ENCODE results near the gene PTGS2. TPM values are rescaled to one million over a fixed set of nuclear protein-coding genes. Genes with fewer than 3 reads are reported as not detected.

Gene PTGS2
- total RNA-seq, 2 donors from 2014 or later: 0.09 to 0.15 TPM

GRCh38 chr1:186715887-186716809 lies 35.9 kb upstream of the PTGS2 start:
- no peak overlapping the region for H3K4me3 Mint-ChIP-seq
- Histone ChIP-seq H3K9me3 (ENCODE audit: control insufficient read depth, low read length) (no peaks in the 10 kb centered on the region), H3K4me1 (ENCODE audit: control insufficient read depth, insufficient read depth, low read length) (no peaks in the 10 kb centered on the region), H3K27me3 (ENCODE audit: control insufficient read depth, insufficient read depth, low read length, poor library complexity, severe bottlenecking) (no peaks in the 10 kb centered on the region), H3K36me3 (ENCODE audit: control insufficient read depth, insufficient read depth, low read length) (no peaks in the 10 kb centered on the region), H3K9ac (ENCODE audit: extremely low read depth, low read length, poor library complexity, severe bottlenecking) (no peak overlapping the region), H3K4me3 (ENCODE audit: low read length) (no peak overlapping the region), H3K27ac (ENCODE audit: low read depth, low read length) (no peak overlapping the region)
- no peak overlapping the region for H3K27ac Mint-ChIP-seq
- WGBS, 2 experiments (ENCODE audit: insufficient coverage in 1 of 2, insufficient read length in 1 of 2): 86 to 100% methylated on average over 2 to 5 of the region's 5 CpGs
- no peaks in the 10 kb centered on the region for H3K4me1 Mint-ChIP-seq
- no peak for TF ChIP-seq CTCF (conservative IDR thresholded peaks at IDR 0.05)
- no peak for DNase-seq
- H3K36me3 Mint-ChIP-seq (ENCODE audit: low read depth): no peaks in the 10 kb centered on the region
- H3K27me3 Mint-ChIP-seq (ENCODE audit: insufficient read depth): no peaks in the 10 kb centered on the region
- H3K9me3 Mint-ChIP-seq: no peaks in the 10 kb centered on the region

GRCh38 chr1:186710696-186711095 lies 30.5 kb upstream of the PTGS2 start:
- no peak for TF ChIP-seq CTCF (conservative IDR thresholded peaks at IDR 0.05)

GRCh38 chr1:186708694-186709097 lies 28.5 kb upstream of the PTGS2 start:
- Mint-ChIP-seq H3K4me3 (no peak overlapping the region), H3K27me3 (ENCODE audit: insufficient read depth) (no peaks in the 10 kb centered on the region), H3K27ac (no peak overlapping the region), H3K4me1 (no peaks in the 10 kb centered on the region), H3K9me3 (no peaks in the 10 kb centered on the region), H3K36me3 (ENCODE audit: low read depth) (no peaks in the 10 kb centered on the region)
- 100% methylated on average over 2 of the region's 2 CpGs; no CpG with 5 or more reads in 1 of the 2 experiments for WGBS, 2 experiments (ENCODE audit: insufficient coverage in 1 of 2, insufficient read length in 1 of 2)
- DNase-seq: no peak
- no peak overlapping the region for H3K27ac ChIP-seq (ENCODE audit: low read depth, low read length)
- H3K27me3 ChIP-seq (ENCODE audit: control insufficient read depth, insufficient read depth, low read length, poor library complexity, severe bottlenecking): no peaks in the 10 kb centered on the region
- H3K9ac ChIP-seq (ENCODE audit: extremely low read depth, low read length, poor library complexity, severe bottlenecking): no peak overlapping the region
- no peak overlapping the region for H3K4me3 ChIP-seq (ENCODE audit: low read length)
- H3K9me3 ChIP-seq (ENCODE audit: control insufficient read depth, low read length): no peaks in the 10 kb centered on the region
- no peak for TF ChIP-seq CTCF (conservative IDR thresholded peaks at IDR 0.05)
- H3K36me3 ChIP-seq (ENCODE audit: control insufficient read depth, insufficient read depth, low read length): no peaks in the 10 kb centered on the region
- H3K4me1 ChIP-seq (ENCODE audit: control insufficient read depth, insufficient read depth, low read length): peaks cover 2% of the 10 kb centered on the region

More at GRCh38 chr1:186710696-186711095, 30.5 kb upstream of the PTGS2 start:
- DNase-seq: no peak
- 83 to 100% methylated on average over 1 to 2 of the region's 2 CpGs for WGBS, 2 experiments (ENCODE audit: insufficient coverage in 1 of 2, insufficient read length in 1 of 2)
- Mint-ChIP-seq H3K27me3 (ENCODE audit: insufficient read depth) (no peaks in the 10 kb centered on the region), H3K9me3 (no peaks in the 10 kb centered on the region), H3K27ac (no peak overlapping the region), H3K36me3 (ENCODE audit: low read depth) (no peaks in the 10 kb centered on the region), H3K4me1 (no peaks in the 10 kb centered on the region), H3K4me3 (no peak overlapping the region)
- Histone ChIP-seq H3K9ac (ENCODE audit: extremely low read depth, low read length, poor library complexity, severe bottlenecking) (no peak overlapping the region), H3K36me3 (ENCODE audit: control insufficient read depth, insufficient read depth, low read length) (no peaks in the 10 kb centered on the region), H3K4me3 (ENCODE audit: low read length) (no peak overlapping the region), H3K27me3 (ENCODE audit: control insufficient read depth, insufficient read depth, low read length, poor library complexity, severe bottlenecking) (no peaks in the 10 kb centered on the region), H3K4me1 (ENCODE audit: control insufficient read depth, insufficient read depth, low read length) (peaks cover 2% of the 10 kb centered on the region), H3K27ac (ENCODE audit: low read depth, low read length) (no peak overlapping the region), H3K9me3 (ENCODE audit: control insufficient read depth, low read length) (no peaks in the 10 kb centered on the region)

Data from endodermal cell (in vitro differentiated cells).